ENCODE results near the gene PCDH9.

The PCDH9 gene

GRCh38 chr13:67258482-67258881 lies 28.3 kb upstream of the PCDH9 start:
- Histone ChIP-seq H3K9me3 (ENCODE audit: insufficient read depth, low read length) (no peaks in the 10 kb centered on the region), H3K27me3 (ENCODE audit: low read depth, low read length) (no peaks in the 10 kb centered on the region), H3K36me3 (replicated peaks; ENCODE audit: low read depth, low read length) (no peaks in the 10 kb centered on the region), H3K4me3 (ENCODE audit: low read length) (no peak overlapping the region), H2AFZ (ENCODE audit: low read depth, low read length) (no peak overlapping the region), H3K27ac (ENCODE audit: low read length) (no peak overlapping the region), H3K4me2 (ENCODE audit: low read length) (0 out of 2 replicates have a peak overlapping the region, but pooled peaks have one; percentile 21), H3K4me1 (ENCODE audit: low read length) (peaks cover 31% of the 10 kb centered on the region), H4K20me1 (ENCODE audit: insufficient read depth, low read length) (no peaks in the 10 kb centered on the region), H3K79me2 (ENCODE audit: low read length) (no peaks in the 10 kb centered on the region), H3K9ac (ENCODE audit: low read length) (no peak overlapping the region)
- TF ChIP-seq EZH2phosphoT487 (IDR thresholded peaks at IDR 0.05; ENCODE audit: low read depth) (no peak), CTCF (IDR thresholded peaks at IDR 0.05; ENCODE audit: low read depth, low read length) (no peak)

GRCh38 chr13:67238861-67239260 lies 8.7 kb upstream of the PCDH9 start:
- H3K79me2 ChIP-seq (ENCODE audit: low read length), result no peaks in the 10 kb centered on the region
- no peaks in the 10 kb centered on the region for H3K9me3 ChIP-seq (ENCODE audit: insufficient read depth, low read length)
- H2AFZ ChIP-seq (ENCODE audit: low read depth, low read length), result no peak overlapping the region
- no peaks in the 10 kb centered on the region for H4K20me1 ChIP-seq (ENCODE audit: insufficient read depth, low read length)
- H3K4me3 ChIP-seq (ENCODE audit: low read length), result no peak overlapping the region
- TF ChIP-seq CTCF (IDR thresholded peaks at IDR 0.05; ENCODE audit: low read depth, low read length) (no peak), EZH2phosphoT487 (IDR thresholded peaks at IDR 0.05; ENCODE audit: low read depth) (no peak)
- no peak overlapping the region for H3K4me2 ChIP-seq (ENCODE audit: low read length)
- H3K36me3 ChIP-seq (replicated peaks; ENCODE audit: low read depth, low read length), result no peaks in the 10 kb centered on the region
- H3K27me3 ChIP-seq (ENCODE audit: low read depth, low read length), result no peaks in the 10 kb centered on the region
- no peak overlapping the region for H3K27ac ChIP-seq (ENCODE audit: low read length)
- H3K4me1 ChIP-seq (ENCODE audit: low read length), result no peaks in the 10 kb centered on the region
- no peak overlapping the region for H3K9ac ChIP-seq (ENCODE audit: low read length)

GRCh38 chr13:67238277-67238859 lies 8.2 kb upstream of the PCDH9 start:
- Histone ChIP-seq H4K20me1 (ENCODE audit: insufficient read depth, low read length) (no peaks in the 10 kb centered on the region), H3K27ac (ENCODE audit: low read length) (no peak overlapping the region), H3K4me1 (ENCODE audit: low read length) (no peaks in the 10 kb centered on the region), H2AFZ (ENCODE audit: low read depth, low read length) (no peak overlapping the region), H3K4me2 (ENCODE audit: low read length) (no peak overlapping the region), H3K9ac (ENCODE audit: low read length) (no peak overlapping the region), H3K36me3 (replicated peaks; ENCODE audit: low read depth, low read length) (no peaks in the 10 kb centered on the region), H3K79me2 (ENCODE audit: low read length) (no peaks in the 10 kb centered on the region), H3K27me3 (ENCODE audit: low read depth, low read length) (no peaks in the 10 kb centered on the region), H3K9me3 (ENCODE audit: insufficient read depth, low read length) (no peaks in the 10 kb centered on the region), H3K4me3 (ENCODE audit: low read length) (no peak overlapping the region)
- no peak for TF ChIP-seq EZH2phosphoT487 (IDR thresholded peaks at IDR 0.05; ENCODE audit: low read depth)
- peak; percentile 76 for TF ChIP-seq CTCF (IDR thresholded peaks at IDR 0.05; ENCODE audit: low read depth, low read length)

GRCh38 chr13:67235265-67235664 lies 5.1 kb upstream of the PCDH9 start:
- no peaks in the 10 kb centered on the region for H3K36me3 ChIP-seq (replicated peaks; ENCODE audit: low read depth, low read length)
- H3K9me3 ChIP-seq (ENCODE audit: insufficient read depth, low read length), result no peaks in the 10 kb centered on the region
- no peaks in the 10 kb centered on the region for H3K27me3 ChIP-seq (ENCODE audit: low read depth, low read length)
- no peak overlapping the region for H3K27ac ChIP-seq (ENCODE audit: low read length)
- H3K4me3 ChIP-seq (ENCODE audit: low read length), result no peak overlapping the region
- TF ChIP-seq EZH2phosphoT487 (IDR thresholded peaks at IDR 0.05; ENCODE audit: low read depth), result no peak
- peaks cover 4% of the 10 kb centered on the region; the same call in 1 of the 2 replicates for H3K4me1 ChIP-seq (ENCODE audit: low read length)
- no peaks in the 10 kb centered on the region for H4K20me1 ChIP-seq (ENCODE audit: insufficient read depth, low read length)
- H3K79me2 ChIP-seq (ENCODE audit: low read length), result no peaks in the 10 kb centered on the region
- no peak overlapping the region for H3K4me2 ChIP-seq (ENCODE audit: low read length)
- no peak overlapping the region for H3K9ac ChIP-seq (ENCODE audit: low read length)
- no peak overlapping the region for H2AFZ ChIP-seq (ENCODE audit: low read depth, low read length)

Measured in OCI-LY3 (cell line).